HG03280 (cell line): ENCODE measurements around the gene ATG16L2.
"Not testable (repeated sequence)": the region's sequence is repeated elsewhere in the genome, so short reads cannot be mapped to it uniquely, and the experiment has no call there.

Experiments
- ATAC-seq: cut with Tn5 transposase; IDR thresholded peaks from one replicate; pipeline ENCODE4 v1.9.1; 2021; ENCODE audit warnings: mild to moderate bottlenecking, moderate library complexity; ENCODE audit not compliant: unreplicated experiment

ATG16L2 gene

GRCh38 chr11:72836111-72836510 lies 21.9 kb downstream of the ATG16L2 start:
- ATAC-seq = no peak

GRCh38 chr11:72838691-72839305 lies 24.6 kb downstream of the ATG16L2 start:
- no peak for ATAC-seq

GRCh38 chr11:72840780-72841179 lies 26.6 kb downstream of the ATG16L2 start:
- no peak for ATAC-seq

- ATAC-seq = no peak
Measured at GRCh38 chr11:72841397-72841796, 27.2 kb downstream of the ATG16L2 start.

- ATAC-seq = no peak
Measured at GRCh38 chr11:72842126-72842525, 27.9 kb downstream of the ATG16L2 start.

- ATAC-seq = no peak
Measured at GRCh38 chr11:72842653-72843330, 28.6 kb downstream of the ATG16L2 start.

- ATAC-seq = no peak
Measured at GRCh38 chr11:72844356-72844755, 30.1 kb downstream of the ATG16L2 start.

- no peak for ATAC-seq
Measured at GRCh38 chr11:72848846-72849466, 34.7 kb downstream of the ATG16L2 start.

- no peak for ATAC-seq
Measured at GRCh38 chr11:72850832-72851231, 36.6 kb downstream of the ATG16L2 start.

GRCh38 chr11:72851726-72852125 lies 37.5 kb downstream of the ATG16L2 start:
- ATAC-seq = no peak

- no peak for ATAC-seq
Measured at GRCh38 chr11:72856065-72856464, 41.9 kb downstream of the ATG16L2 start.

GRCh38 chr11:72856551-72857345 lies 42.5 kb downstream of the ATG16L2 start:
- ATAC-seq = no peak

- not testable (repeated sequence) for ATAC-seq
Measured at GRCh38 chr11:72858267-72858666, 44.1 kb downstream of the ATG16L2 start.

GRCh38 chr11:72859126-72859525 lies 44.9 kb downstream of the ATG16L2 start:
- ATAC-seq = no peak

GRCh38 chr11:72860010-72860409 lies 45.8 kb downstream of the ATG16L2 start:
- ATAC-seq = no peak

GRCh38 chr11:72860592-72860991 lies 46.4 kb downstream of the ATG16L2 start:
- ATAC-seq = no peak

- ATAC-seq = no peak
Measured at GRCh38 chr11:72863091-72863490, 48.9 kb downstream of the ATG16L2 start.

GRCh38 chr11:72863916-72864315 lies 49.7 kb downstream of the ATG16L2 start:
- no peak for ATAC-seq

GRCh38 chr11:72864702-72865655 lies 50.8 kb downstream of the ATG16L2 start:
- ATAC-seq = no peak

GRCh38 chr11:72867970-72868369 lies 53.8 kb downstream of the ATG16L2 start:
- ATAC-seq = no peak
